HCT116 (cell line): ENCODE data around the gene ZNF839. TPM values are rescaled to one million over a fixed set of nuclear protein-coding genes. Genes with fewer than 3 reads are reported as not detected.
"Not testable (repeated sequence)": the region's sequence is repeated elsewhere in the genome, so short reads cannot be mapped to it uniquely, and the experiment has no call there.

Experiments
- ATAC-seq: fragments of 200-7000 bp; cut with Tn5 transposase; 2 replicates; pipeline ENCODE4 v1.9.1; 2020; ENCODE audit warnings: mild to moderate bottlenecking, moderate library complexity
- BruUV-seq: library from RNA; stranded (reverse); fragments of 400-500 nt; replicated peaks from 2 replicates; lab custom pipeline; 2021; lab: Mats Ljungman, UMichigan
- CTCF ChIA-PET: fragments of 300-600 bp; sonication (Branson Sonifier 250); formaldehyde crosslinking; loops from one replicate; lab custom pipeline; 2021; ENCODE audit warnings: antibody characterized with exemption; lab: Charles Lee
- POLR2A ChIA-PET: fragments of 300-600, 350-600 bp; sonication (Branson Sonifier 250); formaldehyde crosslinking; loops from one replicate; lab custom pipeline; 2021; ENCODE audit warnings: antibody characterized with exemption; lab: Charles Lee
- RAD21 ChIA-PET, 2 experiments: fragments of 300-600 bp; sonication (Branson Sonifier 250); formaldehyde crosslinking; loops; one replicate each; lab custom pipeline; 2023; ENCODE audit warnings: low total read pairs in 2 of 2; ENCODE audit not compliant: uncharacterized antibody in 2 of 2, unreplicated experiment in 2 of 2, low non-redundant PET in 1 of 2; lab: Charles Lee
- DNase-seq: peaks from one replicate; pipeline ENCODE4 v3.0.0-alpha.2; 2010; ENCODE audit warnings: low read depth, low spot score
- H2AFZ ChIP-seq: fragments of 200-600 bp; shearing (Covaris generic), sonication (generic); 2 replicates; pipeline ENCODE4 v1.6.1; 2017; ENCODE audit warnings: low read depth, mixed run types, mixed read lengths, antibody characterized with exemption, low read length; ENCODE audit not compliant: poor library complexity, severe bottlenecking
- H3K27ac ChIP-seq: 2 replicates; pipeline ENCODE4 v1.5.1; 2012; ENCODE audit warnings: low read depth, low read length
- H3K27me3 ChIP-seq: fragments of 200-600 bp; sonication (generic); 2 replicates; pipeline ENCODE4 v1.6.1; 2016; ENCODE audit warnings: mixed run types, low read length, mixed read lengths; ENCODE audit not compliant: insufficient read depth
- H3K36me3 ChIP-seq, 2 experiments: fragments of 200-500 bp in 1 of 2; fragments of 200-600 bp in 1 of 2; sonication (Bioruptor generic) in 1 of 2; sonication (generic) in 1 of 2; 2 replicates each; pipeline versions ENCODE4 v1.5.1 to v1.6.1; 2014 to 2016; ENCODE audit warnings: low read length in 2 of 2, inconsistent platforms in 1 of 2, mixed read lengths in 1 of 2, mixed run types in 1 of 2; ENCODE audit not compliant: insufficient read depth in 2 of 2, control insufficient read depth in 1 of 2
- H3K4me1 ChIP-seq, 2 experiments: fragments of 200-600 bp in 1 of 2; sonication (generic) in 1 of 2; 2 replicates each; pipeline versions ENCODE4 v1.5.1 to v1.6.1; 2012 to 2017; ENCODE audit warnings: low read length in 2 of 2, inconsistent platforms in 1 of 2, mild to moderate bottlenecking in 1 of 2, mixed read lengths in 1 of 2, mixed run types in 1 of 2, moderate library complexity in 1 of 2; ENCODE audit not compliant: insufficient read depth in 2 of 2, control insufficient read depth in 1 of 2
- H3K4me2 ChIP-seq: fragments of 200-600 bp; sonication (generic); 2 replicates; pipeline ENCODE4 v1.6.1; 2017; ENCODE audit warnings: mixed run types, low read length, mixed read lengths
- H3K4me3 ChIP-seq, 2 experiments: fragments of 200-600 bp in 1 of 2; sonication (generic) in 1 of 2; replicated peaks in 1 of 2; 2 replicates each; pipeline ENCODE4 v1.5.1; 2011 to 2016; ENCODE audit warnings: low read length in 2 of 2, control low read depth in 1 of 2, low read depth in 1 of 2, mild to moderate bottlenecking in 1 of 2, mixed read lengths in 1 of 2, mixed run types in 1 of 2
- H3K79me2 ChIP-seq: fragments of 200-600 bp; sonication (generic); 2 replicates; pipeline ENCODE4 v1.6.1; 2017; ENCODE audit warnings: mild to moderate bottlenecking, mixed run types, low read length, moderate library complexity, mixed read lengths; ENCODE audit not compliant: insufficient read depth
- H3K9ac ChIP-seq: fragments of 200-600 bp; sonication (generic); 2 replicates; pipeline ENCODE4 v1.6.1; 2016; ENCODE audit warnings: low read length, mixed read lengths
- H3K9me2 ChIP-seq: fragments of 200-600 bp; sonication (generic), shearing (Covaris generic); 2 replicates; pipeline ENCODE4 v1.6.1; 2017; ENCODE audit warnings: mixed run types, mild to moderate bottlenecking, moderate library complexity; ENCODE audit not compliant: insufficient read depth
- H3K9me3 ChIP-seq, 2 experiments: fragments of 200-500 bp in 1 of 2; fragments of 200-600 bp in 1 of 2; sonication (Bioruptor generic) in 1 of 2; sonication (generic) in 1 of 2; 2 replicates each; pipeline ENCODE4 v1.6.1; 2014 to 2017; ENCODE audit warnings: low read length in 2 of 2, mixed read lengths in 2 of 2, inconsistent platforms in 1 of 2, low read depth in 1 of 2, mild to moderate bottlenecking in 1 of 2, mixed run types in 1 of 2, moderate library complexity in 1 of 2; ENCODE audit not compliant: control insufficient read depth in 1 of 2, insufficient read depth in 1 of 2
- H4K20me1 ChIP-seq: fragments of 200-600 bp; sonication (generic), shearing (Covaris generic); 2 replicates; pipeline ENCODE4 v1.6.1; 2017; ENCODE audit warnings: mixed run types, mild to moderate bottlenecking, moderate library complexity; ENCODE audit not compliant: insufficient read depth
- YY1 ChIP-seq: IDR thresholded peaks from 2 replicates; pipeline ENCODE4 v1.6.1; 2011; ENCODE audit warnings: low read length, low read depth, moderate library complexity, mild to moderate bottlenecking; ENCODE audit not compliant: insufficient replicate concordance; ENCODE audit errors: extremely low read depth
- intact Hi-C: fragments of 100-400 bp; cut with micrococcal nuclease; formaldehyde crosslinking; loops from 2 replicates; pipeline ENCODE4 v1.10.0; 2022
- total RNA-seq: library from RNA; stranded (reverse); gene quantifications from one replicate; pipeline ENCODE4 v1.2.1, GENCODE V29; 2021; ENCODE audit not compliant: unreplicated experiment

The ZNF839 gene
- total RNA-seq, 1 experiment from 2014 or later, result 17.7 TPM

GRCh38 chr14:102297436-102298170 is 21.9 kb upstream of the ZNF839 start:
- H3K9ac ChIP-seq, result no peak overlapping the region
- no peak overlapping the region for H3K27ac ChIP-seq
- H2AFZ ChIP-seq, result no peak overlapping the region
- intact Hi-C loops, result no loop called here
- RAD21 ChIA-PET, result no interaction called here
- H3K27me3 ChIP-seq, result no peaks in the 10 kb centered on the region
- H3K9me2 ChIP-seq, result no peaks in the 10 kb centered on the region
- H3K79me2 ChIP-seq, result no peaks in the 10 kb centered on the region
- H4K20me1 ChIP-seq, result no peaks in the 10 kb centered on the region
- ATAC-seq, result no peak
- no peak overlapping the region for H3K4me3 ChIP-seq
- no peaks in the 10 kb centered on the region for H3K36me3 ChIP-seq
- CTCF ChIA-PET, result no interaction called here
- H3K4me1 ChIP-seq, result peaks cover 15 to 34% of the 10 kb centered on the region in 2 experiments
- POLR2A ChIA-PET, result no interaction called here
- no peaks in the 10 kb centered on the region for H3K9me3 ChIP-seq
- no peak for TF ChIP-seq YY1
- TF ChIP-seq, all 23 proteins: peak for 0
- DNase-seq, result no peak
- BruUV-seq, result no TSS peak
- H3K4me2 ChIP-seq, result no peak overlapping the region

- ATAC-seq, BruUV-seq, H3K4me3 ChIP-seq, intact Hi-C loops, H3K9me2 ChIP-seq, H3K79me2 ChIP-seq, DNase-seq, H4K20me1 ChIP-seq, H2AFZ ChIP-seq, H3K4me2 ChIP-seq, H3K36me3 ChIP-seq, POLR2A ChIA-PET, H3K27me3 ChIP-seq, H3K9ac ChIP-seq, RAD21 ChIA-PET, H3K9me3 ChIP-seq, CTCF ChIA-PET, H3K27ac ChIP-seq: not testable (repeated sequence)
- peaks cover 15 to 27% of the 10 kb centered on the region in 2 experiments for H3K4me1 ChIP-seq
Measured at GRCh38 chr14:102298303-102299070, 21.1 kb upstream of the ZNF839 start.
